ENCODE results near the gene TBL1X. TPM values are rescaled to one million over a fixed set of nuclear protein-coding genes. Genes with fewer than 3 reads are reported as not detected.

Gene TBL1X
- total and polyA plus RNA-seq, 4 donors, result 2.3 to 21.7 (median 13.3) TPM

GRCh38 chrX:9503261-9503660 is 38.4 kb downstream of the TBL1X start:
- Histone ChIP-seq H3K36me3 (ENCODE audit: control insufficient read depth in 4 of 4, insufficient read depth in 4 of 4, low read length in 4 of 4) (peaks cover 0 to 6% (median 0%) of the 10 kb centered on the region in 4 donors), H3K9ac (ENCODE audit: insufficient read depth in 1 of 2, low read length in 2 of 2) (no peak overlapping the region), H3K4me1 (ENCODE audit: control insufficient read depth in 5 of 5, insufficient read depth in 5 of 5, low read length in 5 of 5) (peaks cover 0 to 1% (median 0%) of the 10 kb centered on the region in 5 donors), H3K4me3 (no peak overlapping the region), H3K27me3 (ENCODE audit: control insufficient read depth in 3 of 3, insufficient read depth in 3 of 3, low read length in 2 of 3) (peaks cover 0 to 3% (median 0%) of the 10 kb centered on the region in 3 donors), H3K9me3 (ENCODE audit: control insufficient read depth in 4 of 4, insufficient read depth in 3 of 4, low read length in 3 of 4) (peaks cover 0 to 6% (median 0%) of the 10 kb centered on the region in 4 donors), H3K27ac (ENCODE audit: low read depth in 1 of 2, low read length in 1 of 2) (no peak overlapping the region)
- TF ChIP-seq CTCF (IDR thresholded peaks at IDR 0.05; ENCODE audit: control extremely low read depth, extremely low read depth), result no peak
- no peak for ATAC-seq (ENCODE audit: insufficient read depth, low FRiP score)
- WGBS, 2 donors, result 81 to 85% methylated on average over 8 of the region's 8 CpGs
- no peak for DNase-seq

- no peaks in the 10 kb centered on the region for H3K36me3 ChIP-seq (ENCODE audit: control insufficient read depth in 4 of 4, insufficient read depth in 4 of 4, low read length in 4 of 4)
- no peak for ATAC-seq (ENCODE audit: insufficient read depth, low FRiP score)
- H3K27me3 ChIP-seq (ENCODE audit: control insufficient read depth in 3 of 3, insufficient read depth in 3 of 3, low read length in 2 of 3), result no peaks in the 10 kb centered on the region
- 86 to 88% methylated on average over 2 of the region's 2 CpGs for WGBS, 2 donors
- peaks cover 0 to 9% (median 1%) of the 10 kb centered on the region in 5 donors for H3K4me1 ChIP-seq (ENCODE audit: control insufficient read depth in 5 of 5, insufficient read depth in 5 of 5, low read length in 5 of 5)
- no peak for DNase-seq
- no peak overlapping the region for H3K9ac ChIP-seq (ENCODE audit: insufficient read depth in 1 of 2, low read length in 2 of 2)
- no peak overlapping the region for H3K4me3 ChIP-seq
- no peak for TF ChIP-seq CTCF (IDR thresholded peaks at IDR 0.05; ENCODE audit: control extremely low read depth, extremely low read depth)
- H3K27ac ChIP-seq (ENCODE audit: low read depth in 1 of 2, low read length in 1 of 2), result no peak overlapping the region
- H3K9me3 ChIP-seq (ENCODE audit: control insufficient read depth in 4 of 4, insufficient read depth in 3 of 4, low read length in 3 of 4), result peaks cover 0 to 3% (median 0%) of the 10 kb centered on the region in 4 donors
Measured at GRCh38 chrX:9510366-9510765, 45.5 kb downstream of the TBL1X start.

- H3K9me3 ChIP-seq (ENCODE audit: control insufficient read depth in 4 of 4, insufficient read depth in 3 of 4, low read length in 3 of 4), result peaks cover 0 to 3% (median 0%) of the 10 kb centered on the region in 4 donors
- no peak for ATAC-seq (ENCODE audit: insufficient read depth, low FRiP score)
- WGBS, 2 donors, result 87 to 89% methylated on average over 3 of the region's 3 CpGs
Measured at GRCh38 chrX:9510980-9511379, 46.1 kb downstream of the TBL1X start.

More at GRCh38 chrX:9510980-9511379, 46.1 kb downstream of the TBL1X start:
- Histone ChIP-seq H3K27me3 (ENCODE audit: control insufficient read depth in 3 of 3, insufficient read depth in 3 of 3, low read length in 2 of 3) (no peaks in the 10 kb centered on the region), H3K9ac (ENCODE audit: insufficient read depth in 1 of 2, low read length in 2 of 2) (no peak overlapping the region), H3K4me1 (ENCODE audit: control insufficient read depth in 5 of 5, insufficient read depth in 5 of 5, low read length in 5 of 5) (peaks cover 0 to 15% (median 4%) of the 10 kb centered on the region in 5 donors), H3K4me3 (no peak overlapping the region), H3K27ac (ENCODE audit: low read depth in 1 of 2, low read length in 1 of 2) (no peak overlapping the region), H3K36me3 (ENCODE audit: control insufficient read depth in 4 of 4, insufficient read depth in 4 of 4, low read length in 4 of 4) (no peaks in the 10 kb centered on the region)
- no peak for DNase-seq
- TF ChIP-seq CTCF (IDR thresholded peaks at IDR 0.05; ENCODE audit: control extremely low read depth, extremely low read depth), result no peak
